Measurements from ENCODE around the gene BTG4.

The BTG4 gene

DNA sequence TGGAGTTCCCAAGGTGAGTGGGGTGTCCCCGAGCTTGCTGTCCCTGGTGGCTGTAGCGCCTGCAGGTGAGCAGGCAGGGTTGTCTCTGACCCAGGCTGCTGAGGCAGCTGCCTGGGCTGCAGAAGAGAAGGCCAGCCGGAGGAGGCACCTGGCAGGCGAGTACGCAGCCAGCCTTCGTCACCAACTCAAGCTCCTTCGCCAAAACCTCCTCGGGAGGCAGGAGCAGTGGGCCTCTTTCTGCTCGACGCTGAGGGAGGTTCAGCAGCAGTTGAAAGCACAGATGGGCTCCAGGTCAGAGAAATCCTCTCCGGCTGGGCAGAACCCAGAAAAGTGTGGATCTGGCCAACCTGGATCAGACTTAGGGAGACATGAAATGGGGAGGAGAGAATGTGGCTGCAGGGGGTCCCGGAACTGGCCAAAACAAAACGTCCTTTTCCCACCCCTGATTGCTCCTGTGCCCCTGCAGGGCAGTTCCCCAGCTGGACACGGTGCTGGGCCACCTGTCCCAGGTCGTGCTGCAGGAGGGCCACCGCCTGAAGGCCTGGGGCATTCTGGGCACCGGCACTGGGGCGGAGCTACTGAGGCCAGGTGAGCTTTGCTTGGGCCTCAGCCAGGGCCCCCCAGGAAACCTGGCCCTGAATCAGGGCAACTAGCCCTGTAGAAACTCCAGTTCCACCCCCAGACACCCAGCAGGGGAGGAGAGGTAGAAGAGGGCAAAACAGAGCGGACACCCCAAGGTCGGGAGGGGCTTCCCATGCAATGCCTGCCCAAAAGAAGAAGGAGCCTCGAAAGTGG, 56.7 kb downstream of the BTG4 start:
- DNase-seq (ENCODE audit: low read depth): no peak

DNA sequence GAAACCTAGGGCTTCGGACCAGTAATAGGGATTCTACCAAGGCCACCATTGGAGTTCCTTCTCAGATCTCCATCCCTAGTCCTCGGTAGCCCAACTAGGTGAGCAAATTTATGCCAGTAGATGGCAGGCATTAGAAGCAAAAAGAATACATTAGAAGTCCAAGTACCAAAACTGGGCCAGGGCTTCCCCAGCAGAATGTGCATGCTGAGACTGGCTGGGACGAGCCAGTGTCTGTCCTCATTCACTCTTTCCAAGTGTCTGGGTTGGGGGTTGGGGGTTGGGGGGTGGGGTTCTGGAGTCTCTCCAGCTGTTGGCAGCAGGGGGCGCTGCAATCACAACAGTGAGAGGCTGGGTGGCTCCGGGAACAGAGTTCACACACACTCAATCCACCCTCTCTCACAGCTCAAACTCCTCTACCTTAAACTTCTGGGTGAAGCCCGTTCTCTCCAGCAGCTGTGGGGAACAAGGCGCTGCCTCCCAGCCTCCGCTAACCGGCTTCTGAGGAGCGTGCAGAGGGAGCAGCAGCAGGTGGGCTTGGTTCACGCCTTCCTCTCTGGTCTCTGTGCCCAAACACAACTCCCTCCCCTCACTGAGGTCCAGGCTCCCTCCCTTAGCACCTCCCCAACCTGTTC, 57.5 kb downstream of the BTG4 start:
- DNase-seq (ENCODE audit: low read depth): peak; percentile 43

DNA sequence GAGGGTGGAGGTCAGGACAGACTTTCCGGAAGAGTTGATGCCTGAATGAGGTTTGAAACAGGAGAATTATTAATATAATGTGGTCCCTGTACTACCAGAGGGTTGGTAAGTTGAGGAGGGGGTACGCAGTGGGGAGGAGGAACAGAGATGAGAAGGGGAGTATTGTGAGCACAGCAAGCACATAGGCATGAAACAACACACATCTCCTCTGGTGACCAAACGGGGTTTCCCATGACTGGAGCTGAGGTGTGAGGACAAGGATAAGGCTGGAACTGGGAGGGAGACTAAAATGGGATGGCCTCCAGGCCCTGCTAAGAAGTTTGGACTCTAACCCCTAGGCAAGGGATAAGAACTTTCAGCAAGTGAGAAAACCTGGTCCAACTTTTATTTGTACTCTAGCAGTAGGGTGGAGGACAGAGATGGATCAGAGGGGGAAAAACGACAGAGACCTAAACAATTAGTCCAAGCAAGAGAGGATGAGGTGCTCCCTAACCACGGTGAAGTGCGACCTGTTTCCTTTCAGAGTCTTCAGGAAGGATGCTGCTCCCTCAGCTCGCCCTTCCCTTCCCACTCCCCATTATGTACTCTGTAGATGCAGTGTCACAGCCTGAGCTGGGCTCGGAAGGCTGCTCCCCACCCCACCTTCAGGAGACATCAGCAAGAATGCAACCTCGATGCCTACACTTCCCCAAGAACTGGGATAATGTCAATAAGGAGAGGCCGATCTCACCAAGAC, 59.2 kb downstream of the BTG4 start:
- DNase-seq (ENCODE audit: low read depth): no peak

DNA sequence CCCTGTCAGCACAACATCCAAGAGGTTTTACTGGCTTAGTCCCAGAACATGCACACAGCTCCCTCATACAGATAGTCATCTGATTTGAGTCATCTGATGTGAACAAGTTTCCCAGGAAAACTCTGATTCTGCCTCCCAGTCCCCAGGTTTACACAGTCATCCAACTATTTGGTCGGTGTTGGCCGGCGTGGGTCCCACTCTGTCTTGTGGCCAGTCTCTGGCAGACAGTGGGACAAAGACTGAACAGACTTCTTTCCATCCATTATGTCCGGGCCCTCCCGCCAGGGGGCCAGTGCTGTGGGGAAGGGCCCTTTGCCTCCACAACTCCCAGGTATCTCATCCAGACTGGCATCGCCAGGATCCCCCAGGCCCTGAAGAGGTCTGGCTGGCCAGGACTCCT, 60.0 kb downstream of the BTG4 start:
- DNase-seq (ENCODE audit: low read depth): no peak

DNA sequence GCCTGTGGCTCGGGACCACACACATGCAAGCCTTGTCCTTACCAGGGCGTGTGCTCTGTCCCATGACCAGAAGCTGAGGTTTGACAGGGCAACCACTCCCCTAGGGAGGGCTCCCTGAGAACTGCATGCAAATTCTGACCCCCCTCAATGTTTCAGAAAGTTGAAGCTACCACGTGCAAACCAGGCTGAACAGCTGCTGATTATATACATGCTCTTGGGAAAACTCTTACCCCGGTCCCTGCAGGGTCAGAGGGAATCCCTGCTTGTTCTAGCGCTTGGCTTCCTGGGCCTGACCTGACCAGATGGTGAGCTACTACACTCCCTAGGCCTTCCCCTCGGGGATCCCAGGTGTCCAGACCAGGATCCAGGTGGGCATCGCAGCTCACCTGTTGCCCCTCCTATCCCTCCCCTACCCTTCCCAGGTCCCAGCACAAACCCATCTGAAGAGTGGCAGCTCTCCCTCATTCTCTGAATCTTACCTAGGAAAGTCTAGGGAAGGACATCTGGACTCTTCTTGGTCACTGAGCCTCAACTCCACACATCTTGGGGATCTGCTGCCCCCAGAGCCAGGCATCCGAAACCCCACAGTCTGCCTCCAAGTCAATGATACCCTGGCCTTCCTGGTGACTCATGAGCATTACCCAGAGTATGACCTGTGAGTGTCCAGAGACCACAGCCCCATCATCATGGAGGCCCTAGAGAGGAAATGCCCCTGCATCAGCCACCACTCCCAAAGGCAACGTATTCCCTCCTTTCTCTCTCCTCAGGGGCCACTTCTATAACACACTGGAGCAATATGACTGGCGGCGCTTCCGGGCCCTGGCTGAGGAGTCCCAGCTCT, 61.5 kb downstream of the BTG4 start:
- no peak for DNase-seq (ENCODE audit: low read depth)

DNA sequence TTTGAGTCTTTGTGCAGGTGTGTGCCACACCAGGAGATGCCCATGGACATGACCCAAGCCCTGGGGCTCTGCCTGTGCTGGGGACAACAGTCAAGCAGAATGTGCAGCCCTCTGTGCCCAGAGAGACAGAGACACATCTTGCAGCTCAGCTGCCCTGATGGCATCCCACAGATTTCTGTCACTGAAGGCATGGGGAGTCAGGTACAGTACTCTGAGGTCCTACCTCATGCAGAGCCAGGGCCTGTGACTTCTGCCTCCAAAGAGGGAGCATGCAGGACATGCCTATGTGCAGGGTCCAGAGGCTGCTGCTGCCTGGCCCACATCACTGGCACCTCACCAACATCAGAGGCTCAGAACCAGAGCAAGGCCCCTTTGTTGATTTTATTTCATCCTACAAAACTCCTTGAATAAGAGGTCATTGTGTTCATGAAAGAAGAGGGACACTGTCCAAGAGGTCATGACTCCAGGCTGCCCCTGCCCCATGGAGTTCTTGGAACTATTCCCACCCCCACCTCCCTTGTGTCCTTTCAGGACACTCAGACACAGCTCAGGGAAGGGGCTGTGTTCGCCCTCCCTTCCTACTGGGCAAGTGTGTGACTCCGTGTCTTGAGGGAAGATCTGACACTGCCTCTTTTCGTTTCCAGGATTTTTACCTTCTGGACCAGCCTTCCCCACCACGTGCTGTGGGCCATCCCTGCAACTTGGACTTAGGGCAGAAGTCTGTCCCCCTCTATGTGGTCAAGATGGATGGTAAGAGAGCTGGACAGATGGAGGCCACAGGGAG, 62.3 kb downstream of the BTG4 start:
- DNase-seq (ENCODE audit: low read depth): no peak

DNA sequence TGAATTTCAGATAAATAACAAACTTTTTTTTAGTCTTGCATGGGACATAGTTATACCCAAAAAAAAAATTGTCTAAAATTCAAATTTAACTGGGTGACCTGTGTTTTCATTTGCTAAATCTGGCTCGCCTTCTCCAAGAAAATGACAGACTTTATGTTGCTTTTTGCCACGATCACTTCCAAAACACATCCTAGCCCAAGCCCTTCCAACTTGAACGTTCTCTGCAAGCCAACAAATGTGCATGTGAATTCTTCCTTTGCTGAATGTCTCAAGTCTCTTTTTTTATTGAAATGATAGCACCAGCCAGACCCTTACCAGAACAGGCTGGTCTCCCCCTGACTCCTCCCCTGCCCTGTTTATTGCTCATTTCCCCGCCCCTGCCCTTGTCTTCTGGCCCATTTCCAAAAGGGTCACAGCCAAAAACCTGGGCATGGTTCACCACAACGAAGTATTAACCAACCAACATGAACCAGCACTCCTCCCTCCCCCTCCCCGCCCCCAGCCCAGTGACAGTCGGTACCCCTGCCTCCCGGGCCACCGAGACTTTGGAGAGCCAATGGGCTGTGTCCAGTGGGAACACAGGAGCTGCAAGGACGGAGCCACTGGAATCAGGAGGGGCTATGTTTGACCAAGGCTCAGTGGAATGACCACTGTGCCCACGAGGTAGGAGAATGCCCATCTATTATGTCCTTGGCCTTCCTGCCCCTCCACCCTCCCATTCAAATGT, 63.2 kb downstream of the BTG4 start:
- DNase-seq (ENCODE audit: low read depth): no peak

DNA sequence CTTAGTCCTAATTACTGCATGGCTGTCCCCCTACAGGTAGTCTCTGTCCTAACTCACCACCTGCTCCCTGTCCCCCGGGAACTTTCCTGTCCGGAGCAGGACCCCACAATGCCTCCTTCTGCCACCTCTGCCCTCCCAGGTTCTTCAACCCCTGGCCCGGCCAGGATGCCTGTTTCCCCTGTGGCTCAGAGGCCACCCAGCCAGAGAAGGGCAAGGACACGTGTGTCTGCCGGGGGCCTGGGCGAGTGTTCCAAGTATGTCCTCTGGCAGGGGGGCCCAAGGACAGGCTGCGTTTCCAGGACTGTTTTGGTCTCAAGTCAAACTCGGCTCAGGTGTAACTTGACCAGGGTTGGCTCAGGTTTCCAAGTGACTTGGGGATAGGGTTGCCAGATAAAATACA, 63.8 kb downstream of the BTG4 start:
- no peak for DNase-seq (ENCODE audit: low read depth)

DNA sequence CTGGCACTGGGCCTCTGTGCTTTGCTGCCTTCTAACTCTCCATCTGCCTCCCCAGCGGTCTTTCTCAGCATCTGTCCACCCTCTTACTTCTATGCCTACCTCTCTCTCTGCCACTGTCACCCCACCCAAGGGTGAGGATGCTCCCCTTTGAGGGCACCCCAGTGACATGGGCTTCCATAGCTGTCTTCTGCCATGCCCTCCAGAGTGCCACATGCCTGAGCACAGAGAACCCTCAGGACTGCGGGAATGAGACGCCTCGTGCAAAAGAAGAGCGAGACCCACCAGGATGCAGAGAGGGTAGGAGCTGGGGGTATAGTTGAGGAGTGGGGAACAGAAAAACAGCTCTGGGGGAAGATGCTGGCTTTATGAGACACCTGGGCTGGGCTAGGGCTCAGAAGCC, 64.3 kb downstream of the BTG4 start:
- no peak for DNase-seq (ENCODE audit: low read depth)

DNA sequence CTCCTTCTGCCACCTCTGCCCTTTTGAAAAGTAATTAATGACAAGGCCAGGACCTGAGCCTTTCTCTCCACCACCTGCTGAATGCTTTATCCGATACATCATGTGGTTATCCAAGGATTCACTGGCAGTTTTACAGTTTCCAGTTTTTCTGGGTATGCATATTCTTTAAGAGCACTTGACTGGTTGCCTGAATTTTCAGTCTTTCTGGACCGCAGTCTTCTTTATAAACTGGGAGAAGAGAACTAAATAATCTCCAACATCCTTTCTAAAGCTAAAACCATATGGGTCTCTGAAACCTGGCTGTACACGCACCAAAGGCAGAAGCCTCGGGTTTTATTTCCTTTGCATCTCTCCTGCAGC, 65.1 kb downstream of the BTG4 start:
- no peak for DNase-seq (ENCODE audit: low read depth)

DNA sequence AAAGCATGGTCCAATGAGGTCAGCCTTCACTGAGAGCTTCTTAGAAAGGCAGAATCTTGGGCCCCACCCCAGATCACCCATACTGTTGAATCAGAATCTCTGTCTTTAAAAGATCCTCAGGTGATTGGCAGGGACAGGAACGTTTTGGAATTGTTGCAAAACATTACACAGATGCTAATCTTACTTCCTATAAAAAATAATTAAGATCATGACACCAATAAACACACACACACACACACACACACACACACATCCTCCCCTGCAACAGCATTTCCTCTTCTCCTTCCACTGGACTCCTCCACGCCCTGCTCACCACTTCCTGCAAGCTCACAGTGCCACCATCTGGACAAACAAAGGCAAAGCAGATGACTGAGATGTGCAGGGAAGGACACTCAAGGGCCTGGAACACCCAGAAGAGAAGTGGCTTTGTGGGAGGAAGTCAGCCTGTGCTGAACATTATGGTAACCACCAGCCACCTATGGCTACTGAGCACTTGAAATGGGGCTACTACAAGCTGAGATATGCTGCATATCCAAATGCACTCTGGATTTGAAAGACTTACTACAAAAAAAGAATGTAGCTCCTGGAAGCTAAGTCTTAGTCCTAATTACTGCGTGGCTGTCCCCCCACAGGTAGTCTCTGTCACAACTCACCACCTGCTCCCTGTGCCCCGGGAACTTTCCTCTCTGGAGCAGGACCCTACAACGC, 65.6 kb downstream of the BTG4 start:
- DNase-seq (ENCODE audit: low read depth): peak; percentile 50

DNA sequence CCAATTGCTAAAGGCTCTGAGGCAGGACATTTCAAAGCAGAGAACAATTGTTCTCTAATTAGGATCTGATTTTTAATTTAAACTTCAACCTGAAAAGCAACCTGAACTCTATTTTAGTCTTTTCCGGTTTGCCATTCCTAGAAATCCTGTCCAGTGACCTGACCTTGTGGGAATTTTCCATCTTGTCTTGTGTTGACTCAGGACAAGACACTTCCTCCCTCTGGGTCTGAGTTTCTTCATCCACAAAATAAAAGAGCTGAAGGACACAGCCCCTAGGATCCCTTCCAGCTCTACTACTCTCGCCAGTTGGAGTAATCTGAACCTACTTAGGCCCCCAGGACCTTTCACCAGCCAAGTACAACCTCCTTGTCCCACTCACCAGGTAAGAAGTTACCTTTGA, 66.6 kb downstream of the BTG4 start:
- no peak for DNase-seq (ENCODE audit: low read depth)

All from stimulated activated CD8-positive, alpha-beta memory T cell treated with anti-CD3 and anti-CD28 coated beads, Interleukin-4, amount 100 ng/mL, for 24 hours (primary cell).